ENCODE data around the gene MPP4.

Gene MPP4, protein sequence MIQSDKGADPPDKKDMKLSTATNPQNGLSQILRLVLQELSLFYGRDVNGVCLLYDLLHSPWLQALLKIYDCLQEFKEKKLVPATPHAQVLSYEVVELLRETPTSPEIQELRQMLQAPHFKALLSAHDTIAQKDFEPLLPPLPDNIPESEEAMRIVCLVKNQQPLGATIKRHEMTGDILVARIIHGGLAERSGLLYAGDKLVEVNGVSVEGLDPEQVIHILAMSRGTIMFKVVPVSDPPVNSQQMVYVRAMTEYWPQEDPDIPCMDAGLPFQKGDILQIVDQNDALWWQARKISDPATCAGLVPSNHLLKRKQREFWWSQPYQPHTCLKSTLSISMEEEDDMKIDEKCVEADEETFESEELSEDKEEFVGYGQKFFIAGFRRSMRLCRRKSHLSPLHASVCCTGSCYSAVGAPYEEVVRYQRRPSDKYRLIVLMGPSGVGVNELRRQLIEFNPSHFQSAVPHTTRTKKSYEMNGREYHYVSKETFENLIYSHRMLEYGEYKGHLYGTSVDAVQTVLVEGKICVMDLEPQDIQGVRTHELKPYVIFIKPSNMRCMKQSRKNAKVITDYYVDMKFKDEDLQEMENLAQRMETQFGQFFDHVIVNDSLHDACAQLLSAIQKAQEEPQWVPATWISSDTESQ

GRCh38 chr2:201698588-201699226 lies at the start of gene MPP4:
Gene MPP4, minus strand, starts transcription at chr2:201698644. Its CDS starts 4,690 bp downstream, at chr2:201693954.
- DNase-seq = no peak
- peaks cover 7% of the 10 kb centered on the region for H3K36me3 Mint-ChIP-seq

DNA sequence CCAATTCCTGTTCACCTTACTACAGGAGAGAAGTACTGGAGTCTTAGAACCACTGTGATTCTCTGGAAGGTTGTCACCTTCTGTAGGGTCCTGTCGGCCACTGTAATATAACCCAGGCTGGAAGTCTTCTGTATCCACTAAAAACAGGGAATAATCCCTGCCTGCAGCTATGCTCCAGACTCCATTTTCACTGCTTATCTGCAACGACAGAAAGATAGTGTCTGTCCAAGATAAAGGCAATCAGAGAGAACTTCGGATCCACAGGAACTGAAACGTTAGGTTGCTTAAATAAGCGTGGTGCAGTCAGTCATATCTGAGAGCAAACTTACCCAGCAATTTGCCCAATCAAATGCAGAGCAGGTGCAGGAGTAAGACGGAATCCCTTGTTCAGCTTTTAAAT lies 48.1 kb upstream of the MPP4 start:
- H3K36me3 Mint-ChIP-seq = peaks cover 5% of the 10 kb centered on the region
- no peaks in the 10 kb centered on the region for H3K4me1 Mint-ChIP-seq
- DNase-seq = no peak
- H3K9me3 Mint-ChIP-seq = no peaks in the 10 kb centered on the region
- CTCF ChIA-PET = interaction anchor here (0.9 kb wide), 1 partner anchor 61 kb away, joined by 3 read pairs; no protein-coding TSS in a partner anchor
- H3K4me3 Mint-ChIP-seq = no peak overlapping the region
- H3K27me3 Mint-ChIP-seq = no peaks in the 10 kb centered on the region
- H3K27ac Mint-ChIP-seq = no peak overlapping the region

More at GRCh38 chr2:201698588-201699226, at the start of gene MPP4:
- Mint-ChIP-seq H3K27me3 (peaks cover 9% of the 10 kb centered on the region), H3K4me1 (no peaks in the 10 kb centered on the region), H3K9me3 (no peaks in the 10 kb centered on the region), H3K4me3 (no peak within 1 kb of the TSS), H3K27ac (no peak within 1 kb of the TSS)
- CTCF ChIA-PET = no interaction called here

DNA sequence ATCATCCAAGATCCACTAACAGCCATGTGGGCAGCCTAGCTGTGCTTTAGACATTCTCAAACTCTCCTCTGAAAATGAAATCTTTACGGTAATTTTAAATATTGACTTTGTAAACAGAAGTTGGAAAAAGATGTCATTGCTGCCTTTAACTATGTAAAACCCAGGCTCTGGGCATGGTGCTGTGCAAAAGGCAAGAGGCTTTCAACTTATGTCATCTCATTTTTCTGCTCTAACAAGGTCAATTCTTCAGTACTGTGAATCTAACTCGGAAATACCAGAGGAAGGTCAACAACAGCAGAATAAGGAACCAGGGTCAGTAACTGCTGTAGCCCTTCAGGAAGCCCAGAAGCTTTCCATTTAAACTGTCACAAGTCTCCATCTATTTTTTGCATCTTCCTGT lies 37.0 kb upstream of the MPP4 start:
- Mint-ChIP-seq H3K36me3 (peaks cover 20% of the 10 kb centered on the region), H3K27me3 (no peaks in the 10 kb centered on the region), H3K27ac (no peak overlapping the region), H3K4me3 (no peak overlapping the region), H3K9me3 (peaks cover 9% of the 10 kb centered on the region), H3K4me1 (peaks cover 5% of the 10 kb centered on the region)
- DNase-seq = no peak
- CTCF ChIA-PET = no interaction called here

- Mint-ChIP-seq H3K9me3 (peaks cover 9% of the 10 kb centered on the region), H3K27me3 (no peaks in the 10 kb centered on the region), H3K36me3 (peaks cover 20% of the 10 kb centered on the region), H3K4me3 (no peak overlapping the region), H3K27ac (no peak overlapping the region), H3K4me1 (peaks cover 5% of the 10 kb centered on the region)
- DNase-seq = no peak
- CTCF ChIA-PET = no interaction called here
These were observed 35.7 kb upstream of the MPP4 start for GRCh38 chr2:201734111-201734510.

DNA sequence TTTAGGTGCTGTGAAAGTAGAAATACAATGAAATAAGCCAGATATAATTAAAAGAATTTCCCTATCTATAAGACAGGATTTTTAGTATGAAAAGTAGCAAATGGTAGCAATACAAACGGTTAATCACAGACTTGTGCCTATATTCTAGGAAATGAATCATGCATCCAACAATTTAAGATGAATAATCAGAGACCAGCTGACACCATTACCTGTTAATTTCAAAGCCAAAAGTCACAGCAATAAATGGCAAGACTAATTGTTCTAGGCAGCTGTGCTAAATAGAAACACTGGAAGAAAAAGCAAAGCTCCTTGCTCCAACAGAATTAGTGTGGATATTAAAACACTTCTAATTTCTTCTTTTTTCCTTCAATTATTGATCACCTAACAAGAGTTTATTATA lies 35.1 kb upstream of the MPP4 start:
- CTCF ChIA-PET = no interaction called here
- no peak for DNase-seq
- Mint-ChIP-seq H3K36me3 (peaks cover 19% of the 10 kb centered on the region), H3K9me3 (peaks cover 9% of the 10 kb centered on the region), H3K4me3 (no peak overlapping the region), H3K27me3 (no peaks in the 10 kb centered on the region), H3K4me1 (peaks cover 5% of the 10 kb centered on the region), H3K27ac (no peak overlapping the region)

GRCh38 chr2:201730651-201731285 lies 32.3 kb upstream of the MPP4 start:
- DNase-seq = no peak
- Mint-ChIP-seq H3K27ac (no peak overlapping the region), H3K27me3 (no peaks in the 10 kb centered on the region), H3K4me3 (no peak overlapping the region), H3K9me3 (peaks cover 2% of the 10 kb centered on the region), H3K36me3 (peaks cover 8% of the 10 kb centered on the region), H3K4me1 (peaks cover 5% of the 10 kb centered on the region)
- CTCF ChIA-PET = no interaction called here

DNA sequence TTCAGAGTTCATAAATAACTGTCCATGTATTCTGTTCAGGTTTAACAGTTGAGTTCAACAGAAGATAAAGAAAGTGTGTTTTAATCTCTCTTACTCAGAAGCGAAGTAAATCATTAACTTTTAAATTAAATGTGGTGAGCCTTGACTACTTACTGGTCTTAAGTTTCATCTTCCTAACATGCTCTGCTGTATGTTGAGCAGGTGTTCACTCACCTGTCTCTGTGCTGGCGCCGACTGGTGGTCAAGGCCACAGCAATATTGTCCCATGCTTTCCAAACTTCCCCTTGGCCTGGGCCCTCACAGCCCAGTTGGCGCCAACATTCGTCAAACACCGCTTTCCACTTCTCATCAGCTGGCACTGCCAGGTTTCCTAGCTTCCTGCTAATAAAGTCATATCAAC lies 17.0 kb upstream of the MPP4 start:
- H3K4me1 Mint-ChIP-seq = no peaks in the 10 kb centered on the region
- DNase-seq = no peak
- H3K4me3 Mint-ChIP-seq = no peak overlapping the region
- peaks cover 25% of the 10 kb centered on the region for H3K36me3 Mint-ChIP-seq
- H3K9me3 Mint-ChIP-seq = peaks cover 6% of the 10 kb centered on the region
- CTCF ChIA-PET = interaction anchor here (1.5 kb wide), 1 partner anchor 22 kb away, joined by 3 read pairs; no protein-coding TSS in a partner anchor
- no peaks in the 10 kb centered on the region for H3K27me3 Mint-ChIP-seq
- no peak overlapping the region for H3K27ac Mint-ChIP-seq

GRCh38 chr2:201712726-201713125 lies 14.3 kb upstream of the MPP4 start:
- peaks cover 21% of the 10 kb centered on the region for H3K36me3 Mint-ChIP-seq
- no peak overlapping the region for H3K4me3 Mint-ChIP-seq
- DNase-seq = no peak
- H3K27me3 Mint-ChIP-seq = no peaks in the 10 kb centered on the region
- H3K4me1 Mint-ChIP-seq = no peaks in the 10 kb centered on the region
- CTCF ChIA-PET = no interaction called here
- H3K27ac Mint-ChIP-seq = no peak overlapping the region
- no peaks in the 10 kb centered on the region for H3K9me3 Mint-ChIP-seq

GRCh38 chr2:201709747-201710146 lies 11.3 kb upstream of the MPP4 start:
- H3K4me1 Mint-ChIP-seq = no peaks in the 10 kb centered on the region
- no peak overlapping the region for H3K27ac Mint-ChIP-seq
- H3K9me3 Mint-ChIP-seq = no peaks in the 10 kb centered on the region
- CTCF ChIA-PET = no interaction called here
- H3K27me3 Mint-ChIP-seq = no peaks in the 10 kb centered on the region
- no peak for DNase-seq
- peaks cover 13% of the 10 kb centered on the region for H3K36me3 Mint-ChIP-seq
- H3K4me3 Mint-ChIP-seq = no peak overlapping the region

GRCh38 chr2:201709049-201709448 lies 10.6 kb upstream of the MPP4 start:
- no peaks in the 10 kb centered on the region for H3K9me3 Mint-ChIP-seq
- no peaks in the 10 kb centered on the region for H3K4me1 Mint-ChIP-seq
- H3K27ac Mint-ChIP-seq = no peak overlapping the region
- CTCF ChIA-PET = no interaction called here
- no peak for DNase-seq
- no peak overlapping the region for H3K4me3 Mint-ChIP-seq
- peaks cover 13% of the 10 kb centered on the region for H3K36me3 Mint-ChIP-seq
- no peaks in the 10 kb centered on the region for H3K27me3 Mint-ChIP-seq

DNA sequence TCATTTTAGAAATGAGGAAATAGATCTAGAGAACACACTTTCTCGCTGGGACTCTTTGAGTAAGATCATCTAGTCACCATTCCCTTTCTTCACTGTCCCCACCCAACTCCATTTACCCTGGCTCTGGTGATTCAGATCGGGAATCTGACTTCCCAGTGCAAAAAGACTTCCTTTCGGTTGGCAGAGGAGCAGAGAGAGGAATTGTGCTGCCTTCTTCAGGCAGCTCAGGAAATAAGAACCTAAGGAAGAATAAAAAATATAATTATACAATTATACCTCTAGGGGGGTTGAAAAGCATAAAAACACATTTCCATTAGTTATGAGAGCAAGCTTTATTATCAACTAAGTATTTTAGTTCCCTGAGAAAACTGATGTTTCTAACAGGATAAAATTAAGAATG lies 9.3 kb upstream of the MPP4 start:
- Mint-ChIP-seq H3K4me1 (no peaks in the 10 kb centered on the region), H3K27me3 (no peaks in the 10 kb centered on the region), H3K9me3 (no peaks in the 10 kb centered on the region), H3K4me3 (no peak overlapping the region), H3K36me3 (peaks cover 15% of the 10 kb centered on the region), H3K27ac (no peak overlapping the region)
- CTCF ChIA-PET = no interaction called here
- no peak for DNase-seq

DNA sequence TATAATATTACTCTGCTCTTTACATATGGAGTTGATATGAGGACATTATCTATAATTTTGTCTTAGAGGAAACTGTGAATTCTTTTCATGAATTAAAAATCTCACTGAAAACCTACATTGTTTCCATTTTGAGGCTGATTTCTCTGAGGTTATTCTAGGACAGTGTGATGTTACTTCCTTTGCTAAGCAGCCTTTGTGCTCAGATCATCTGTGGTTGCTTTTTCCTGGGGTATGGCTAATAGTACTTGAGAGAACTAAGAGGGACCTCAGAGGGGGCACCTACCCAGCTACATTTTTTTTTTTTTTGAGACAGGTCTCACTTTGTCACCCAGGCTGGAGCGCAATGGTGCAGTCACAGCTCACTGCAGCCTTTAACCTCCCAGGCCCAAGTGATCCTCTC lies 8.7 kb upstream of the MPP4 start:
- Mint-ChIP-seq H3K4me1 (no peaks in the 10 kb centered on the region), H3K4me3 (no peak overlapping the region), H3K27ac (no peak overlapping the region), H3K36me3 (peaks cover 13% of the 10 kb centered on the region), H3K27me3 (no peaks in the 10 kb centered on the region), H3K9me3 (no peaks in the 10 kb centered on the region)
- CTCF ChIA-PET = no interaction called here
- DNase-seq = no peak

GRCh38 chr2:201704536-201704935 lies 6.1 kb upstream of the MPP4 start:
- no peaks in the 10 kb centered on the region for H3K27me3 Mint-ChIP-seq
- peaks cover 14% of the 10 kb centered on the region for H3K36me3 Mint-ChIP-seq
- no peak for DNase-seq
- no peak overlapping the region for H3K27ac Mint-ChIP-seq
- H3K4me3 Mint-ChIP-seq = no peak overlapping the region
- CTCF ChIA-PET = no interaction called here
- H3K9me3 Mint-ChIP-seq = no peaks in the 10 kb centered on the region
- no peaks in the 10 kb centered on the region for H3K4me1 Mint-ChIP-seq

DNA sequence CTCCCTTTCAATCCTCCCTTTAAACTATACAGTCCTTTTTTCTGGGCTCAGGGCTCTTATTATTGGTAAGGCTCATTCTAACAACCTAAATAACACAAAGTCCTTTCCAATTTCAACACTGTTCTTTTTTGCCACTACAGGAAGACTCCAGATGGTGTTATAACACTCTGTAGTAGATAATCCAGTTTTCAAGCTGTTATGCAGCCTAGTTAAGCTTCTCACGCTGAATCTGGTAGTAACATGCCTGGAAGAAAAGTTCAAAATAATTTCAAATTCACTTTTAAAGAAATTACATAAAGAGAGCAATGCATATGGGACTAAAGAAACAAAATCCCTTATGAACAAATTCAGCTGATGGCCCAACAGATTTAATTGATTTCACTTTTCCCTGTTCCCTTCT lies 3.2 kb upstream of the MPP4 start:
- no peaks in the 10 kb centered on the region for H3K4me1 Mint-ChIP-seq
- no peak for DNase-seq
- H3K27me3 Mint-ChIP-seq = peaks cover 4% of the 10 kb centered on the region
- H3K36me3 Mint-ChIP-seq = peaks cover 8% of the 10 kb centered on the region
- CTCF ChIA-PET = no interaction called here
- H3K9me3 Mint-ChIP-seq = no peaks in the 10 kb centered on the region
- H3K4me3 Mint-ChIP-seq = no peak overlapping the region
- H3K27ac Mint-ChIP-seq = no peak overlapping the region
